Astrocyte of the cerebellum (primary cell): ENCODE measurements around the gene DAZL.
A peak's percentile ranks its signal among the peaks of the same experiment; 100 is the strongest.

Experiments used
- DNase-seq: peaks from one replicate; pipeline ENCODE4 v3.0.0-alpha.2; 2011; ENCODE audit warnings: low read depth
- H3K4me3 ChIP-seq: 2 replicates; pipeline ENCODE4 v1.5.1; 2011; ENCODE audit warnings: mild to moderate bottlenecking, low read depth, low read length, moderate library complexity
- CTCF ChIP-seq: IDR thresholded peaks from 2 replicates; pipeline ENCODE4 v1.5.1; 2012; ENCODE audit warnings: low read length, low read depth, moderate library complexity, mild to moderate bottlenecking; ENCODE audit errors: missing control alignments
- in situ Hi-C: cut with HindIII; loops from 2 replicates; pipeline ENCODE4 v1.10.0; 2017; ENCODE audit warnings: low sequenced_read_pairs

The DAZL gene

GRCh38 chr3:16607718-16608117, 2.5 kb upstream of the DAZL start:
- in situ Hi-C loops: no loop called here
- no peak overlapping the region for H3K4me3 ChIP-seq
- DNase-seq: no peak
- TF ChIP-seq CTCF: no peak

GRCh38 chr3:16606398-16606797, 1.2 kb upstream of the DAZL start:
- TF ChIP-seq CTCF: no peak
- no peak for DNase-seq
- in situ Hi-C loops: no loop called here
- H3K4me3 ChIP-seq: no peak overlapping the region

- TF ChIP-seq CTCF: no peak
- in situ Hi-C loops: no loop called here
- DNase-seq: no peak
Measured at GRCh38 chr3:16605966-16606365, 743 bp upstream of the DAZL start.

GRCh38 chr3:16604433-16604832, 790 bp downstream of the DAZL start:
- in situ Hi-C loops: loop anchor here (5.0 kb wide), 1 partner anchor 628 kb away; no protein-coding TSS in a partner anchor
- no peak overlapping the region for H3K4me3 ChIP-seq

More at GRCh38 chr3:16605966-16606365, 743 bp upstream of the DAZL start:
- no peak overlapping the region for H3K4me3 ChIP-seq

GRCh38 chr3:16601537-16602005, 3.7 kb downstream of the DAZL start:
- in situ Hi-C loops: loop anchor here (5.0 kb wide), 1 partner anchor 631 kb away; no protein-coding TSS in a partner anchor
- no peak for DNase-seq
- no peak for TF ChIP-seq CTCF

More at GRCh38 chr3:16604433-16604832, 790 bp downstream of the DAZL start:
- DNase-seq: no peak
- no peak for TF ChIP-seq CTCF

GRCh38 chr3:16600780-16601536, 4.3 kb downstream of the DAZL start:
- in situ Hi-C loops: loop anchor here (5.0 kb wide), 1 partner anchor 631 kb away; no protein-coding TSS in a partner anchor
- TF ChIP-seq CTCF: peak; percentile 69
- peak; percentile 83 for DNase-seq
- no peak overlapping the region for H3K4me3 ChIP-seq

More at GRCh38 chr3:16601537-16602005, 3.7 kb downstream of the DAZL start:
- no peak overlapping the region for H3K4me3 ChIP-seq
